SHP77 treated with DMSO at 0.1 percent for 48 hours (cell line): ENCODE data around the gene TOP1.

ENCODE experiments used
- DNase-seq: peaks from one replicate; lab custom pipeline; 2025; lab: John Stamatoyannopoulos, UW

The TOP1 gene

GRCh38 chr20:41169791-41170351 lies 141.2 kb downstream of the TOP1 start:
- no peak for DNase-seq

- no peak for DNase-seq
These were observed 141.9 kb downstream of the TOP1 start for GRCh38 chr20:41170386-41171105.

- no peak for DNase-seq
These were observed 143.2 kb downstream of the TOP1 start for GRCh38 chr20:41171736-41172295.

- DNase-seq, result no peak
These were observed 143.9 kb downstream of the TOP1 start for GRCh38 chr20:41172296-41173140.

- DNase-seq, result peak; percentile 3
These were observed 144.6 kb downstream of the TOP1 start for GRCh38 chr20:41173161-41173721.

- no peak for DNase-seq
These were observed 145.2 kb downstream of the TOP1 start for GRCh38 chr20:41173791-41174341.
